PC-3 (cell line): ENCODE measurements around the gene LTBR. TPM values are rescaled to one million over a fixed set of nuclear protein-coding genes. Genes with fewer than 3 reads are reported as not detected.

Experiments used
- ATAC-seq: fragments of 200-7000 bp; cut with Tn5 transposase; 2 replicates; pipeline ENCODE4 v1.9.1; 2020; ENCODE audit warnings: mild to moderate bottlenecking, moderate library complexity
- BruUV-seq: library from RNA; stranded (reverse); fragments of 400-500 nt; replicated peaks from 2 replicates; lab custom pipeline; 2021; lab: Mats Ljungman, UMichigan
- CTCF ChIA-PET: fragments of 300-600 bp; sonication (Branson Sonifier 250); formaldehyde crosslinking; loops from one replicate; lab custom pipeline; 2022; ENCODE audit warnings: antibody characterized with exemption; lab: Charles Lee
- POLR2A ChIA-PET: fragments of 300-600 bp; sonication (Branson Sonifier 250); formaldehyde crosslinking; loops from one replicate; lab custom pipeline; 2022; ENCODE audit warnings: antibody characterized with exemption; ENCODE audit not compliant: unreplicated experiment; lab: Charles Lee
- DNase-seq: peaks from one replicate; pipeline ENCODE4 v3.0.0-alpha.2; 2015
- H2AFZ ChIP-seq: fragments of 300-600 bp; sonication (generic); 2 replicates; pipeline ENCODE4 v1.6.0; 2016; ENCODE audit warnings: antibody characterized with exemption, low read length
- H3F3A ChIP-seq: fragments of 300-600 bp; sonication (generic); one replicate; pipeline ENCODE4 v1.6.0; 2017; ENCODE audit warnings: antibody characterized with exemption, low read length, control low read depth, mild to moderate bottlenecking; ENCODE audit not compliant: unreplicated experiment
- H3K27ac ChIP-seq: fragments of 300-600 bp; sonication (generic); 2 replicates; pipeline ENCODE4 v1.5.1; 2016; ENCODE audit warnings: mild to moderate bottlenecking, low read length
- H3K27me3 ChIP-seq: fragments of 300-600 bp; sonication (generic); 2 replicates; pipeline ENCODE4 v1.6.1; 2016; ENCODE audit warnings: low read length, mixed read lengths
- H3K36me3 ChIP-seq: fragments of 300-600 bp; sonication (generic); 2 replicates; pipeline ENCODE4 v1.6.1; 2016; ENCODE audit warnings: low read depth, mixed run types, low read length, mixed read lengths
- H3K4me1 ChIP-seq: fragments of 300-600 bp; sonication (generic); 2 replicates; pipeline ENCODE4 v1.5.1; 2016; ENCODE audit warnings: low read length; ENCODE audit not compliant: insufficient read depth
- H3K4me2 ChIP-seq: fragments of 300-600 bp; sonication (generic); 2 replicates; pipeline ENCODE4 v1.6.0; 2016; ENCODE audit warnings: low read length
- H3K4me3 ChIP-seq: fragments of 300-600 bp; sonication (generic); 2 replicates; pipeline ENCODE4 v1.5.1; 2016; ENCODE audit warnings: mild to moderate bottlenecking, low read length, mixed read lengths
- H3K79me2 ChIP-seq: fragments of 300-600 bp; sonication (generic); 2 replicates; pipeline ENCODE4 v1.6.1; 2017; ENCODE audit warnings: low read length, mixed read lengths
- H3K9ac ChIP-seq: fragments of 300-600 bp; sonication (generic); 2 replicates; pipeline ENCODE4 v1.6.0; 2016; ENCODE audit warnings: mild to moderate bottlenecking, low read length
- H3K9me2 ChIP-seq: fragments of 300-600 bp; sonication (generic); replicated peaks from 2 replicates; pipeline ENCODE4 v1.6.1; 2016; ENCODE audit warnings: mixed run types, low read length, mixed read lengths
- H3K9me3 ChIP-seq: fragments of 300-600 bp; sonication (generic); 2 replicates; pipeline ENCODE4 v1.6.1; 2016; ENCODE audit warnings: low read length, mixed read lengths
- H4K20me1 ChIP-seq: fragments of 300-600 bp; sonication (generic); 2 replicates; pipeline ENCODE4 v1.6.1; 2016; ENCODE audit warnings: low read length, mixed read lengths
- EZH2 ChIP-seq: fragments of 300-600 bp; sonication (generic); IDR thresholded peaks from one replicate; pipeline ENCODE4 v1.6.1; 2017; ENCODE audit warnings: antibody characterized with exemption, mild to moderate bottlenecking, low read length; ENCODE audit not compliant: unreplicated experiment
- EZH2phosphoT487 ChIP-seq: fragments of 300-600 bp; sonication (generic); IDR thresholded peaks from 2 replicates; pipeline ENCODE4 v1.6.1; 2018; ENCODE audit warnings: mild to moderate bottlenecking, antibody characterized with exemption, low read length, borderline replicate concordance
- intact Hi-C: fragments of 100-400 bp; cut with micrococcal nuclease; formaldehyde crosslinking; loops from 2 replicates; pipeline ENCODE4 v1.9.0; 2023
- total RNA-seq: library from RNA; depleted of rRNA; stranded (reverse); fragments of >200 nt; gene quantifications from 2 replicates; pipeline ENCODE4 v1.2.3, GENCODE V29; 2014
- TF ChIP-seq, protein P1 (sequence below): fragments of 300-600 bp; sonication (generic); conservative IDR thresholded peaks from 2 replicates; pipeline ENCODE4 v1.5.1; 2017; ENCODE audit warnings: antibody characterized with exemption, low read depth, mild to moderate bottlenecking, low read length

Gene LTBR
- total RNA-seq, 1 experiment from 2014 or later, result 163 TPM

DNA sequence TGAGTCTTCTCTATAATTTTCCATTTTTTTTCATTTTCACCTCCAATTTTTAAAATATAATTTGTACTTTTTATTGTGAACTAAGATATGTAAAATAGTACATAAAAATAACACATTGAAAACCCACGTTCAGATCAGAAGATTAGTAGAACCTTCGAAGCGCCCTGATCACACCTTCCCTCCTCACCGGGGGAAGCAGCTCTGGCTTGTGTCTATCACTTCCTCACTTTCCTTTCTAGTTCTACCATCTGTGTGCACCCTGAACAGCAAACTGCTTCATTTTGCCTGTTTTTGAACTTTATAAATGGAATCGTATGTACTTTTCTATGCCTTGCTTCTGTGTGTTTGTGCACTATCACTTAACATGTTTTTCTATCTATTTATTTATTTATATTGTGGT, 49.0 kb downstream of the LTBR start:
- Histone ChIP-seq H3K9me2 (no peaks in the 10 kb centered on the region), H3K27me3 (no peaks in the 10 kb centered on the region), H3K9me3 (no peaks in the 10 kb centered on the region), H3K36me3 (no peaks in the 10 kb centered on the region), H3K4me1 (peaks cover 19% of the 10 kb centered on the region), H3F3A (peaks cover 8% of the 10 kb centered on the region), H3K4me3 (no peak overlapping the region), H3K9ac (no peak overlapping the region), H4K20me1 (no peaks in the 10 kb centered on the region), H2AFZ (no peak overlapping the region), H3K27ac (no peak overlapping the region), H3K4me2 (no peak overlapping the region), H3K79me2 (no peaks in the 10 kb centered on the region)
- BruUV-seq, result no TSS peak
- POLR2A ChIA-PET, result no interaction called here
- intact Hi-C loops, result no loop called here
- TF ChIP-seq, protein P1, sequence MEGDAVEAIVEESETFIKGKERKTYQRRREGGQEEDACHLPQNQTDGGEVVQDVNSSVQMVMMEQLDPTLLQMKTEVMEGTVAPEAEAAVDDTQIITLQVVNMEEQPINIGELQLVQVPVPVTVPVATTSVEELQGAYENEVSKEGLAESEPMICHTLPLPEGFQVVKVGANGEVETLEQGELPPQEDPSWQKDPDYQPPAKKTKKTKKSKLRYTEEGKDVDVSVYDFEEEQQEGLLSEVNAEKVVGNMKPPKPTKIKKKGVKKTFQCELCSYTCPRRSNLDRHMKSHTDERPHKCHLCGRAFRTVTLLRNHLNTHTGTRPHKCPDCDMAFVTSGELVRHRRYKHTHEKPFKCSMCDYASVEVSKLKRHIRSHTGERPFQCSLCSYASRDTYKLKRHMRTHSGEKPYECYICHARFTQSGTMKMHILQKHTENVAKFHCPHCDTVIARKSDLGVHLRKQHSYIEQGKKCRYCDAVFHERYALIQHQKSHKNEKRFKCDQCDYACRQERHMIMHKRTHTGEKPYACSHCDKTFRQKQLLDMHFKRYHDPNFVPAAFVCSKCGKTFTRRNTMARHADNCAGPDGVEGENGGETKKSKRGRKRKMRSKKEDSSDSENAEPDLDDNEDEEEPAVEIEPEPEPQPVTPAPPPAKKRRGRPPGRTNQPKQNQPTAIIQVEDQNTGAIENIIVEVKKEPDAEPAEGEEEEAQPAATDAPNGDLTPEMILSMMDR, result no peak
- TF ChIP-seq EZH2phosphoT487, result no peak
- no peak for TF ChIP-seq EZH2
- DNase-seq, result no peak
- CTCF ChIA-PET, result no interaction called here
- ATAC-seq, result no peak

DNA sequence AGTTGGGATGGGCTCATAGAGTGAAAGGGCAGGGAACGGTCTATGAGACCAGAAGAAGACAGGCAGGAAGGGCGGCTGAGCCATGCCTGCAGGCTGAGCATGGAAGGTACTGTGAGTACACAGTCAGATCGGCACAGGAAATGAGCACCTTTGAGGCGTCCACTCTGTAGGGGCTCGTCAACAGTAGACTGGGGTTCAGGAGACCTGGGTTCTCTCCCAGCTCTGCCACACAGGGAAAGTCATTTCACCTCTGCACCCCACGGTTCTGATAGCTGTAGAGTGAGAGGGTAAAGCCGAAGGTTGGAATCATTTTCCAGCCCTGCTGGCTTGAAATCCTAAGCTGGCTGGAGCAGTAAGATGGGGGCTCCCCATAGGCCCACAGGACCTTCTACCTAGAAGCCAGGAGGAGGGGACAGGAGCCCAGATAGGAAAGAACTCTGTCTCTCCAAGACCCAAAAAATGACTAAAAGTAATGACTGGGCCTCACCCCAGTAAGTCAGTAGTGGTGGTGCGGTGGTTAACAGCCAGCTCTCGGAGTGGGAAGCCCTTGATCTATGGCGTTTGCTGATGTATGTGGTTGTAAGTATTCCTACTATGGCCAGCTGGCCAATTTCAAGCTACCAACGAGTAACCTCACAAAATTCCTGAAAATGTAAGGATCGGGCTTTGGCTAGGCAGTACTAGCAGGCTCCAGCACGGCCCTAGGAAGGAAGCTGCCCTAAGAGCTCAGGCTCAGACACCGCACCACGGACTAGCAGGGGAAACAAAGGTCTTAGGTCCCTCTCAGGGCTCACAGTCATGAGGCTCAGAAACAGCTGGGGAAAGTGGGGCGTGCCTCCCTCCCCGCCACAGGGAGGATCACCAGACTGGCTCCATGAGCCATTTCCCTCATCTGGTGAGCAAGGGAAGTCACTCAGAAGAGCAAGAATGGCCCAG, 50.5 kb downstream of the LTBR start:
- Histone ChIP-seq H3K36me3 (no peaks in the 10 kb centered on the region), H3K9me2 (no peaks in the 10 kb centered on the region), H4K20me1 (no peaks in the 10 kb centered on the region), H3K27me3 (no peaks in the 10 kb centered on the region), H3K9me3 (no peaks in the 10 kb centered on the region), H3K4me3 (no peak overlapping the region), H3K4me1 (peaks cover 19% of the 10 kb centered on the region), H3K79me2 (no peaks in the 10 kb centered on the region), H2AFZ (no peak overlapping the region), H3K9ac (no peak overlapping the region), H3F3A (peaks cover 8% of the 10 kb centered on the region), H3K27ac (no peak overlapping the region), H3K4me2 (no peak overlapping the region)
- BruUV-seq, result no TSS peak
- intact Hi-C loops, result no loop called here
- ChIA-PET POLR2A (no interaction called here), CTCF (no interaction called here)
- TF ChIP-seq EZH2, result no peak
- TF ChIP-seq EZH2phosphoT487, result no peak
- TF ChIP-seq, protein P1, result no peak
- DNase-seq (no peak), ATAC-seq (no peak)

DNA sequence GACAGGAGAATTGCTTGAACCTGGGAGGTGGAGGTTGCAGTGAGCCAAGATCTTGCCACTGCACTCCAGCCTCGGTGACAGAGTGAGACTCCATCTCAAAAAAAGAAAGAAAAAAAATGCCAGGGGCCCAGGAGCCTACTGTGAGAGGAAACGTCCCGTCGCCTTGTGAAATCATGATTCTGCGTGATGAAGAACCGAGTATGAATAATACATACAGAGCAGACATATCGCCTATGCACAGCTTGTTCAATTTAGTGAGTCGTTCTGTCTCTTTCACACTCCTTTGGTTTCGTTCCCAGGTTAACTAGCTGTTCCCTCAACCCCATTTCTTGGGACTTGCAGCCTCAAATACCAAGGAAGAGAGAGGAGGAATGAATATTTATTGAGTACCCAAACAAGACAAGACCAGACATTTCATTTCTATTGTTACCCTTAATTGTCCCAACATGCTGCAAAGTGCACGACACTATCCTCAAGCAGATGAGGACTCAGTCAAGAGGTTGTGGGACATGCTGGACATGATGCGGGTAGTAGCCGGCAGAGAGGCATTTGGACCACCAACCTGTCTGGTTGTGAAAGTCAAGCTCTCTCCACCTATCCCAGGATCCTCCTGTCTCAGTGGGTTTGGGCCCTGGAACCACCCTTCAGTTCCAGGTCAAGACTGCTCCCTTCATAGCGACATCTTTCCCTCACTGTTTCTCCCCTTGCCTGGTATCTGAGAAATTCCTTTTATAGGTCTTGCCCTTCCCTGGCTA, 52.2 kb downstream of the LTBR start:
- no peak for DNase-seq
- H3K4me1 ChIP-seq, result peaks cover 7% of the 10 kb centered on the region
- no peak overlapping the region for H3K27ac ChIP-seq
- H3K36me3 ChIP-seq, result no peaks in the 10 kb centered on the region
- no peak overlapping the region for H3K4me2 ChIP-seq
- ChIA-PET CTCF (no interaction called here), POLR2A (no interaction called here)
- no peaks in the 10 kb centered on the region for H3K9me2 ChIP-seq
- TF ChIP-seq, protein P1, result no peak
- no peak for TF ChIP-seq EZH2
- TF ChIP-seq EZH2phosphoT487, result no peak
- no peaks in the 10 kb centered on the region for H3K79me2 ChIP-seq
- BruUV-seq, result no TSS peak
- intact Hi-C loops, result no loop called here
- H3K9ac ChIP-seq, result no peak overlapping the region
- H3K9me3 ChIP-seq, result no peaks in the 10 kb centered on the region
- no peak overlapping the region for H3K4me3 ChIP-seq
- no peak for ATAC-seq
- H2AFZ ChIP-seq, result no peak overlapping the region
- no peaks in the 10 kb centered on the region for H3K27me3 ChIP-seq
- peaks cover 3% of the 10 kb centered on the region for H3F3A ChIP-seq
- H4K20me1 ChIP-seq, result no peaks in the 10 kb centered on the region
